Left lung (tissue), 10 donors: ENCODE measurements around the gene XRCC4. TPM values are rescaled to one million over a fixed set of nuclear protein-coding genes. Genes with fewer than 3 reads are reported as not detected.

Source experiments
- ATAC-seq: fragments of 200-7000 bp; cut with Tn5 transposase; one replicate; pipeline ENCODE4 v1.9.1; 2020; ENCODE audit warnings: moderate library complexity
- DNase-seq, 4 donors: peaks; one replicate each; pipeline ENCODE4 v3.0.0-alpha.2; 2013 to 2020
- H3K27ac ChIP-seq, 2 donors: fragments of 200-600 bp; sonication (generic) in 1 of 2; one replicate each; pipeline versions ENCODE4 v1.5.0 to v1.8.0; 2020 to 2021
- H3K27me3 ChIP-seq, 2 donors: fragments of 200-600 bp; sonication (generic) in 1 of 2; one replicate each; pipeline versions ENCODE4 v1.5.0 to v1.8.0; 2020 to 2021
- H3K36me3 ChIP-seq, 2 donors: fragments of 200-600 bp; sonication (generic) in 1 of 2; one replicate each; pipeline versions ENCODE4 v1.5.0 to v1.8.0; 2020 to 2021
- H3K4me1 ChIP-seq, 2 donors: fragments of 200-600 bp; one replicate each; pipeline ENCODE4 v1.8.0; 2021
- H3K4me3 ChIP-seq, 2 donors: fragments of 200-600 bp; sonication (generic) in 1 of 2; one replicate each; pipeline versions ENCODE4 v1.5.0 to v1.8.0; 2020 to 2021; ENCODE audit warnings: mild to moderate bottlenecking in 1 of 2
- H3K9me3 ChIP-seq, 2 donors: fragments of 200-600 bp; sonication (generic) in 1 of 2; one replicate each; pipeline versions ENCODE4 v1.5.0 to v1.8.0; 2020 to 2021
- intact Hi-C, 2 donors: fragments of 100-400 bp; cut with DNase I; formaldehyde crosslinking; loops; one replicate each; pipeline versions ENCODE4 v1.11.2 to v1.14.2; 2022
- polyA plus RNA-seq, 6 donors: library from polyadenylated mRNA; unstranded; fragments of 120-200 nt; gene quantifications; one replicate each; pipeline ENCODE4 v1.2.1, GENCODE V29; 2013; ENCODE audit not compliant: insufficient read length in 6 of 6
- total RNA-seq, 2 donors: library from RNA; stranded (reverse); fragmentation: NEBNext Ultra II Directional; extraction: Animal tissue kit (Norgen Biotek cat#: 25700); gene quantifications; one replicate each; pipeline ENCODE4 v1.2.1, GENCODE V29; 2021
- TF ChIP-seq, protein P1 (sequence below), 2 donors: fragments of 200-600 bp; sonication (generic) in 1 of 2; IDR thresholded peaks; one replicate each; pipeline versions ENCODE4 v1.5.0 to v1.8.0; 2021; ENCODE audit warnings: antibody characterized with exemption in 2 of 2
- donor health status: DM: no; HTN: yes; CAD: no.
- donor health status: DM: no; HTN: no; CAD: no.

The XRCC4 gene
- total and polyA plus RNA-seq, 8 donors, result 6.2 to 9.7 (median 8.8) TPM

DNA sequence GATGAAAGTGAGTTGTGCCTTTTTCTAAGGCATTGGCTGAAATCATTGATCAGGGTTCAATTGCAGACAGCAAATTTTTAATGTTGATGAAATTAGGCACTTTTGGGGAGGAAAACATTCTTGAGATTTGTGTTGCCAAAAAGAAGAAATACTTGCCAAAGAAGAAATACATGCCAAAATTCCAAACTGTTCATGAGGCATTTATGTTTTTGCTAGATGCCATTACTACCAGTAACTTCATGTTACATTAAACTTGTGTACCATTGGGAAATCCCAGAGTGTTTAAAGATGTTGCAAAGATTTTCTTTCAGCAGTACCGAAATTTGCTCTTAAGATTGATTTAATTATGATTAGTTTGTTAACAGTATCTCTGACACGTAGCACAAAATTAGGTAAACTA is 7.0 kb downstream of the XRCC4 start:
- H3K9me3 ChIP-seq, result no peaks in the 10 kb centered on the region
- ATAC-seq, result no peak
- TF ChIP-seq, protein P1, sequence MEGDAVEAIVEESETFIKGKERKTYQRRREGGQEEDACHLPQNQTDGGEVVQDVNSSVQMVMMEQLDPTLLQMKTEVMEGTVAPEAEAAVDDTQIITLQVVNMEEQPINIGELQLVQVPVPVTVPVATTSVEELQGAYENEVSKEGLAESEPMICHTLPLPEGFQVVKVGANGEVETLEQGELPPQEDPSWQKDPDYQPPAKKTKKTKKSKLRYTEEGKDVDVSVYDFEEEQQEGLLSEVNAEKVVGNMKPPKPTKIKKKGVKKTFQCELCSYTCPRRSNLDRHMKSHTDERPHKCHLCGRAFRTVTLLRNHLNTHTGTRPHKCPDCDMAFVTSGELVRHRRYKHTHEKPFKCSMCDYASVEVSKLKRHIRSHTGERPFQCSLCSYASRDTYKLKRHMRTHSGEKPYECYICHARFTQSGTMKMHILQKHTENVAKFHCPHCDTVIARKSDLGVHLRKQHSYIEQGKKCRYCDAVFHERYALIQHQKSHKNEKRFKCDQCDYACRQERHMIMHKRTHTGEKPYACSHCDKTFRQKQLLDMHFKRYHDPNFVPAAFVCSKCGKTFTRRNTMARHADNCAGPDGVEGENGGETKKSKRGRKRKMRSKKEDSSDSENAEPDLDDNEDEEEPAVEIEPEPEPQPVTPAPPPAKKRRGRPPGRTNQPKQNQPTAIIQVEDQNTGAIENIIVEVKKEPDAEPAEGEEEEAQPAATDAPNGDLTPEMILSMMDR (IDR thresholded peaks at IDR 0.05), result no peak
- no peaks in the 10 kb centered on the region for H3K4me1 ChIP-seq
- no peaks in the 10 kb centered on the region for H3K27me3 ChIP-seq
- H3K36me3 ChIP-seq, result no peaks in the 10 kb centered on the region
- DNase-seq, result no peak
- H3K4me3 ChIP-seq, result no peak overlapping the region
- no peak overlapping the region for H3K27ac ChIP-seq
- intact Hi-C loops, result no loop called here

DNA sequence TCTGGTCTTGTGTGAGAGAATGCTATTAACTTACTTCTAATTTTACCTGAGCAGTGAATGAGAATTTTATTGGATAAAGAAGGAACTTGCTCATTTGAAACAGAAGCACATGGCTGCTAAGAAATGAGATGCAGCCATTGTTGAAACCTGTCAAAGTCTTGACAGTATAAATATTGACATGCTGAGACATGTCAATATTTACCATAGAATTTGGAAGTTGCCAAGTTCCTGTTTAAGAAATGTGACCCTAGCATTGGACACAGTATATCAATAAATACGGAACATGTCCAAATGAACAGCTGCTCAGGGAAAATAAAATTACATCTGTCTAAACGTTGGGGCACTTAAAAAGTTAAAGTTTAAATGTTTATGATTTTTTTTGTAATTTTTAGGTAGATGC is 7.8 kb downstream of the XRCC4 start:
- DNase-seq (no peak), ATAC-seq (no peak)
- Histone ChIP-seq H3K4me3 (no peak overlapping the region), H3K36me3 (no peaks in the 10 kb centered on the region), H3K9me3 (no peaks in the 10 kb centered on the region), H3K27ac (no peak overlapping the region), H3K4me1 (no peaks in the 10 kb centered on the region), H3K27me3 (no peaks in the 10 kb centered on the region)
- intact Hi-C loops, result no loop called here
- TF ChIP-seq, protein P1 (IDR thresholded peaks at IDR 0.05), result no peak

- H3K27me3 ChIP-seq, result no peaks in the 10 kb centered on the region
- ATAC-seq (no peak), DNase-seq (no peak)
- intact Hi-C loops, result no loop called here
- H3K4me1 ChIP-seq, result no peaks in the 10 kb centered on the region
- no peak overlapping the region for H3K4me3 ChIP-seq
- TF ChIP-seq, protein P1 (IDR thresholded peaks at IDR 0.05), result no peak
- no peaks in the 10 kb centered on the region for H3K36me3 ChIP-seq
- H3K27ac ChIP-seq, result no peak overlapping the region
- peaks cover 0 to 27% of the 10 kb centered on the region in 2 donors for H3K9me3 ChIP-seq
Measured at GRCh38 chr5:83090169-83090568, 12.8 kb downstream of the XRCC4 start.

DNA sequence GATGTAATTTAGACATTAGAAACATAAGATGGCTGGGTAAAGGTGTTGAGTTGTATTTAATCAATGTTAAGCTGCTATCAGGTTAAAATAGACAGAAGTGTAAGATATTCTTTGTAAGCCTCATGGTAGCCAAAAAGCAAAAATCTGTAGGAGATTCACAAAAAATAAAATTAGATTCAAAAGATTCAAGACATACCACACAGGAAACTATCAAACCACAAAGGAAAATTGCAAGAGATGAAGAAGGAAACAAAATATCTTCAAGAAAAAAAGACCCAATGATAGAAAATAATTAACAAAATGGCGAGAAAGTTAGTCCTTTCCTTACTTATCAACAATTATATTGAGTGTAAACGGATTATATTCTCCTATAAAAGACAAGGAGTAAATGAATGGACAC is 15.3 kb downstream of the XRCC4 start:
- H3K36me3 ChIP-seq, result no peaks in the 10 kb centered on the region
- H3K4me1 ChIP-seq, result no peaks in the 10 kb centered on the region
- no peak for ATAC-seq
- H3K4me3 ChIP-seq, result no peak overlapping the region
- peaks cover 0 to 27% of the 10 kb centered on the region in 2 donors for H3K9me3 ChIP-seq
- TF ChIP-seq, protein P1 (IDR thresholded peaks at IDR 0.05), result no peak
- no peak overlapping the region for H3K27ac ChIP-seq
- no peaks in the 10 kb centered on the region for H3K27me3 ChIP-seq
- intact Hi-C loops, result no loop called here
- no peak for DNase-seq

- intact Hi-C loops, result no loop called here
- H3K27ac ChIP-seq, result no peak overlapping the region
- H3K4me1 ChIP-seq, result no peaks in the 10 kb centered on the region
Measured at GRCh38 chr5:83093692-83094091, 16.3 kb downstream of the XRCC4 start.

More at GRCh38 chr5:83093692-83094091, 16.3 kb downstream of the XRCC4 start:
- TF ChIP-seq, protein P1 (IDR thresholded peaks at IDR 0.05), result no peak
- Histone ChIP-seq H3K36me3 (no peaks in the 10 kb centered on the region), H3K27me3 (no peaks in the 10 kb centered on the region), H3K4me3 (no peak overlapping the region), H3K9me3 (peaks cover 0 to 27% of the 10 kb centered on the region in 2 donors)
- no peak for DNase-seq
- ATAC-seq, result no peak
